GM12892 (cell line): Measurements from ENCODE around the gene ALG2.

Experiments used
- POLR2A ChIP-seq: IDR thresholded peaks from 2 replicates; pipeline ENCODE4 v1.6.1; 2011; ENCODE audit warnings: low read depth, low read length, control low read depth
- TAF1 ChIP-seq: IDR thresholded peaks from 2 replicates; pipeline ENCODE4 v1.6.1; 2011; ENCODE audit warnings: low read depth, mild to moderate bottlenecking, control low read depth, low read length, borderline replicate concordance

DNA sequence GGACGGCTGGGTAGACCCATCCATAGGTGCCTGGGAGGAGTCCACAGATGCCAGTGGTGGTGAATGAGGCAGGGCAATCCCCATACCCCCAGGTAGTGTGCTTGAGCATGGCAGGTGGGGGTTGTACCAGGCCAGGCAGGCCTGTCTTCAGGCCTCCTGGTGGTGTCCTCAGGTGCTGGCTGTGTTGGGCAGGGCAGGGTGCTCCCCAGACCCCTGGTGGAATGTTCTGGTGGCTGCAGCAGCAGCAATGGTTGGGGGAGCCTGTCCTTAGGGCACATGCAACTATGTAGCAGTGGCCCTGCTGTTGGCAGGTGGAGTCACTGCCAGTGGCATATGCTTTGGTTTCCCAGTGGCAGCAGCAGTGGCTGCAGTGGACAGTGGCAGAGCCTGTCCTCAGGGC, 10.0 kb downstream of the ALG2 start:
- TF ChIP-seq POLR2A (no peak), TAF1 (no peak)
